Activated CD4-positive, alpha-beta T cell treated with anti-CD3 and anti-CD28 coated beads, Interleukin-2, amount 50 U/mL, for 48 hours (primary cell): ENCODE measurements around the gene DAPP1.

Experiments
- DNase-seq, 2 experiments: peaks; one replicate each; pipeline ENCODE4 v3.0.0-alpha.2; 2020

Gene DAPP1

GRCh38 chr4:99857307-99857706 is 40.7 kb downstream of the DAPP1 start:
- DNase-seq, result no peak

DNA sequence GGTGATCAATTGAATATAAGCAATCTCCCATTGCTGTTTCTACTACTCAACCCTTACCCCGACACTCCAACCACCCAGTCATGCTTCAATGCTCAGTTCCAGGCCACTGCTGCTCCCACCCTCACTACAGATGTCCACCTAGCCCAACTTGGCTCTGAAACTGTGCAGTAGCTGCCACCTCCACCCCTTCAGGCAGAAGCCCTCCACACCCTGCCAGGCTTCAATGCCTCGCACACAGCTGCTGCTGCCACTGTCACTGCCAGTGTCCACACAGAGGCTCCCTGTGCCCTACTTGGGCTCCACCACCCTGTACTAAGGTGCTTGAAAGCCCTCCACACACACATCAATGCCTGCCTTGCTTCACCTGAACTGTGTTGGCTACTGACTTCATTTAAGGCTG is 43.0 kb downstream of the DAPP1 start:
- no peak for DNase-seq

- no peak for DNase-seq
Measured at GRCh38 chr4:99860521-99860920, 43.9 kb downstream of the DAPP1 start.

GRCh38 chr4:99861120-99861905 is 44.7 kb downstream of the DAPP1 start:
- DNase-seq, result peak in 1 of 2 experiments; percentile 33

GRCh38 chr4:99863804-99864203 is 47.2 kb downstream of the DAPP1 start:
- no peak for DNase-seq

GRCh38 chr4:99868126-99868596 is 51.5 kb downstream of the DAPP1 start:
- DNase-seq, result peak in 1 of 2 experiments; percentile 34

DNA sequence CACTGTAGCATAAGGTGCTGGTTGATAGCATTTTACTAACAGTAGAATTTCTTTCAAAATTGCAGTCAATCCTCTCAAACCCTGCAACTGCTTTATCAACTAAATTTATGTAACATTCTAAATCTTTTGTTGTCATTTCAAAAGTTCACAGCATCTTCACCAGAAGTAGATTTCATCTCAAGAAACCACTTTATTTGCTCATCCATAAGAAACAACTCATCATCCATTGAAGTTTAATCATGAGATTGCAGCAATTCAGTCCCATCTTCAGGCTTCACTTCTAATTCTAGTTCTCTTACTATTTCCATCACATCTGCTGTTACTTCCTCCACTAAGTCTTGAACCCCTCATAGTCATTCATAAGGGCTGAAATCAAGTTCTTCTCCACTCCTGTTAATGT is 55.9 kb downstream of the DAPP1 start:
- no peak for DNase-seq

DNA sequence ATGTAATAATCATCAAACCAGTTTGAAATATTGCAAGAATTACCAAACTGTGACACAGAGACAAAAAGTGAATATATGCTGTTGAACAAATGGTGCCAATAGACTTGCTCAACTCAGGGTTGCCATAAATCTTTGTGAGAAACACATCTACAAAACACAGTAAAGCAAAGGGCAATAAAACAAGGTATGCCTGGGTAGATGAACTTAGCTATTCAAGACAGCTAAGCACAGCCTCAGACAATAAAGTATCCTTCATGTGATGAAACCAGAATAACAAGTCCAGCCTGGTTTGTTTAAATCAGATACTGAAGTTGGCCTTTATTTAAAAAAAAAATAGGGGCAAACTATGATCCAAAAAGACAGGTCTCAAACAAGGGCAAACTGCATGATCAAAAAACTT is 58.4 kb downstream of the DAPP1 start:
- no peak for DNase-seq

- DNase-seq, result no peak
Measured at GRCh38 chr4:99876946-99877345, 60.3 kb downstream of the DAPP1 start.

DNA sequence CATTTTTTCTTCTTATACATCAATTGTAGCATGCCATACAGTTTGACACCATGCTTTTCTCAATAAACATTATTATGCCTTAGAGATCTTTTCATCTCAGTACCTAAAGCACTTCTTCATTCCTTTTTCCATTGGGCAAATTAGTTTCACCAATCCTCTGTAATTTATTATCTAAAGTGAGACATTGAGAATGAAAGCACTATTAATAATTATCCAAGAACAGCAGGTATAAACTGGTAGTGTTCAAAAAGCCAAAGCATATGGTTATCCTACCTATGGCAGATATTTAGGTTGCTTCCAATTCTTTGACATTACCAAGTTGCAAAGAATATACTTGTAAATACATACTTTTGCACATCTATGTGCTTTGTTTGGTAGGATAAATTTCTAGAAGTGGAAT is 62.0 kb downstream of the DAPP1 start:
- DNase-seq, result no peak

DNA sequence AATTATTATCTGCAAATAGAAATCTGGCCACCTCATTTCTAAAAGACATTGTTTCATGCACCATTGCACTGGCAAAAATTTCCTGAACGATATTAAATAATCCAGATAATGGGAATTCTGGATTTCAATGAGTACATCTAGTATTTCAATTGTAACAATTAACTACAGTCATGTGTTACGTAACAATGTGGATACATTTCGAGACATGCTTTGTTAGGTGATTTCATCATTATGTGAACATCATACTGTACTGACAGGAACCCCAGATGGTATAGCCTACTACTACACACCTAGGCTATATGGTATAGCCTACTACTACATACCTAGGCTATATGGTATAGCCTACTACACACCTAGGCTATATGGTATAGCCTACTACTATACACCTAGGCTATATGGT is 62.8 kb downstream of the DAPP1 start:
- no peak for DNase-seq

DNA sequence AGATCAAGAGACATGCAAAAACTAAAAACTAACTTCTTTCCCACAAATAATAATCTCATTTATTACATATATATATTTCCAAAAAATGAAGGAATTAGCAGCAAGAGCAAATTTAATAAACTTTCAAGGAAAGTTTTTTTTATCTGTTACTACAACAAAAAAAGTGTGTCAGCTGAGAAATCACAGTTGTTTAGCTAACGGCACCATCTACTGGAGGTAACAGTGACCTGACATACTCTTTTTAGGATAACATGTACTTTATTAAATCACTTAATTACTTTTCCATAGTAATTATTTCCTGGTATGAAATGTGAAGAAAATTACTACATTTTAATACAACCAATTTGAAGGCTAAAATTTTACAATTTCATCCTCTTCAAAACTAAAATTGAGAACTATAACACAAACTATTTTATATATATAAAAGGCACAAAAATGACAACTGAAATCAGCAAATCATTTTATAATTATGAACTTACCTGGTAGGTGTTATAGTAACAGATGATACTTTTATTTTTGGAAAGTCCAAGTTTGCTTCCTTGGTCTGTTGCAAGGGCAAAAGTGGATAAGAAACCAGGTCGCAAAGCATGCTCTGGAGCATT is 68.5 kb downstream of the DAPP1 start:
- no peak for DNase-seq

DNA sequence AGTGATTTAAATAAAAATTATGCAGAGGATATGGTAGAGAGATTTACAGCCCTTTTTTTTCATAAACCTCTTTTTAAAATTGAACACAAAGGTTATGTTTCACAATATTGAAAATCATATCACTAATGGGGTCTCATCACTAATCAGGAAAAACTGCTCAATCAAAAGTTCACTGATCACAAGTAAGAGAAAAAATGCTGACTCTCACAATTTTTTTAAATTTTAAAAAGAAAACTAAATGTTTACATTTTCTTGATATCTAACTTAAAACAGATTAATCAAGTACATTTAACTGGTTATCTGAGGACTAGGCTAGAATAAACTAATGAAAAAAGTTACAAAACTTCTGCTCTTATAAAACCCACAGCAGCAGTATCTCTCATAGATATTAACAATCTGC is 69.1 kb downstream of the DAPP1 start:
- DNase-seq, result no peak

DNA sequence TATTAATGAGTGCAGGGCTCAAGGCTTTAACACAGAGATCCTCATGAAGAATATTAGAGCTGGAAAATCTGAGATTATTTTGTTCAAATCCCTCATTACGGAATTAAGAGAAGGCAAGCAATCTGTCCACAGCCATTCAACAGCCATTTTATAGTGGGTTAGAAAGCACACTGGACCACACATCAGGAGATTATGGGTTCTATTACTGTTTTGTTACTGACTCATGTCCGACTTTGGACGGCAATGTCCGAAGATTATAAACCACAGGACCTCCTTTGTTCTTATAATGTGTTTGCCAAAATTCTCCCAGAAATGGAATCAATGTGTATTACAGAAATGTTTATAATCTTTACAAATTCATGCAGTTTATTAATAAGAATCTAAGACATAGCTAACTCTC is 69.5 kb downstream of the DAPP1 start:
- DNase-seq, result no peak

DNA sequence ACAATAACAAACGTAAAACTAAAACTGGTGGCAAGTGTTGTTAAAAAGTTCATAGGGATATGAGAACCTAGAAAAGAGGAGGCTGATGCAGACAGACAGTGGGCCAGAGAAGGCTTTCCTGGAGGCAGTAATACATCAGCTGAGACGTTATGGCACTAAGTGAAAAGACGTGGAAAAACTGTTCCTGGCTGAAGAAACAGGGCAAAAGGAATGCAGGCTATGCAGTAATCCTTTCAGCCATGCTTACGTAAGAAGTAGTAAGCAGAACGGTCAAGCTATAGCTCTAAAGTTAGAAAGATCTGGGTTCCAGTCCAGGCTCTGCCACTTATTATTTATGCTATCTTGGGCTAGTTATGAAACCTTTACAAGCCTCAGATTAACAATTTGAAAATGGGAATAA is 71.2 kb downstream of the DAPP1 start:
- no peak for DNase-seq

DNA sequence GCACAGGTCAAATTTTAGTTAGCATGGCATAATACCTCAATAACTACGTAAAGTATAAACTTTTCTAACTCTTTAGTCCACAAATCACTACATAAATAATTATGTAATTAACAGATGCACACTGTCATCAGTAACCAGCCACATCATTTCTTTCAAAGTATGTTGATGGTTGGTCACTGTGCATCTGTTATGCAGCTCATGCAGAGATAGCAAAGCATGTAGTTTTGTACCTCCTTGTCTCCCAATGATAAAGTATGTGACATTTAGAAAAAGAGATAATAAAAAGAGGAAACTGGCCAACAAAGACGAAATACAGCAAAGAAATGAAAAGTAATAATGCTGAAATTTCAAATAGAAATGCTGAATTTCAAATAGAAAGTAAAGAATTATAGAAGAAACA is 74.7 kb downstream of the DAPP1 start:
- DNase-seq, result no peak

GRCh38 chr4:99893029-99893428 is 76.4 kb downstream of the DAPP1 start:
- DNase-seq, result no peak

GRCh38 chr4:99893839-99894160 is 77.2 kb downstream of the DAPP1 start:
- no peak for DNase-seq

GRCh38 chr4:99894161-99894997 is 77.8 kb downstream of the DAPP1 start, which contains the start of gene LAMTOR3:
Gene LAMTOR3, minus strand, starts transcription at chr4:99894427. Its CDS starts 464 bp downstream, at chr4:99893963.
- DNase-seq, result peak; percentile 85 to 88

DNA sequence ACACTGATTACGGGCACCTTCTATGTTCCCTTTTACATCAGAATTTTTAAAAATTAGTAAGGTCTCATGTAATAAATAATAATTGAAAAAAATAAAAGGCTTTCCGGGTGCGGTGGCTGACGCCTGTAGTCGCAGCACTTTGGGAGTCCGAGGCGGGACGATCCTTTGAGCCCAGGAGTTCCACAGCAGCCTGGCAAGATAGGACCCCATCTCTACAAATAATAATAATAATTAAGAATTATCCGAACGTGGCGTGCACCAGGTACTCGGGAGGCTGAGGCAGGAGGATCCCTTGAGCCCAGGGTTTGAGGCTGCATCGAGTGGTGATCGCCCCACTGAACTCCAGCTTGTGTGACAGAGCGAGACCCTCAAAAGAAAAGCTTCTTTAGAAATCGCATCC is 78.4 kb downstream of the DAPP1 start:
- DNase-seq, result no peak

DNA sequence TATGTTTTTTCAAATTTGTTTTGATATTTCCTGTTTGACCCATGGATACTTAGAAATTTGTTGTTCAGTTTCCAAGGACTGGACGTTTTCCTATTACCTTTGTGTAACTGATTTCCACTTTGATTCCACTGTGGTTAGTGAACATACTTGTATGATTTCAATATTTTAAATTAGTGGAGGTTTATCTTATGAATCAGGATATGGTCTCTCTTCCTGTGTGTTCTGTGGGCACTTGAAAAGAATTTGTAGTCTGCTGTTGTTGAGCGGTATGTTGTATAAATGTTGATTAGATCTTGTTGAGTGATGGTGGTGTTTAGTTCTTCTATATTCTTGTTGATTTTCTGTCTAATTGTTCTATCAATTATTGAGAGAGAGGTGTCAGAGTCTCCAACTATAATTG is 98.8 kb downstream of the DAPP1 start:
- no peak for DNase-seq

- DNase-seq, result no peak
Measured at GRCh38 chr4:99917575-99917974, 100.9 kb downstream of the DAPP1 start.

GRCh38 chr4:99918656-99919055 is 102.0 kb downstream of the DAPP1 start:
- no peak for DNase-seq
